ENCODE results near the gene C2CD3.

C2CD3 gene

DNA sequence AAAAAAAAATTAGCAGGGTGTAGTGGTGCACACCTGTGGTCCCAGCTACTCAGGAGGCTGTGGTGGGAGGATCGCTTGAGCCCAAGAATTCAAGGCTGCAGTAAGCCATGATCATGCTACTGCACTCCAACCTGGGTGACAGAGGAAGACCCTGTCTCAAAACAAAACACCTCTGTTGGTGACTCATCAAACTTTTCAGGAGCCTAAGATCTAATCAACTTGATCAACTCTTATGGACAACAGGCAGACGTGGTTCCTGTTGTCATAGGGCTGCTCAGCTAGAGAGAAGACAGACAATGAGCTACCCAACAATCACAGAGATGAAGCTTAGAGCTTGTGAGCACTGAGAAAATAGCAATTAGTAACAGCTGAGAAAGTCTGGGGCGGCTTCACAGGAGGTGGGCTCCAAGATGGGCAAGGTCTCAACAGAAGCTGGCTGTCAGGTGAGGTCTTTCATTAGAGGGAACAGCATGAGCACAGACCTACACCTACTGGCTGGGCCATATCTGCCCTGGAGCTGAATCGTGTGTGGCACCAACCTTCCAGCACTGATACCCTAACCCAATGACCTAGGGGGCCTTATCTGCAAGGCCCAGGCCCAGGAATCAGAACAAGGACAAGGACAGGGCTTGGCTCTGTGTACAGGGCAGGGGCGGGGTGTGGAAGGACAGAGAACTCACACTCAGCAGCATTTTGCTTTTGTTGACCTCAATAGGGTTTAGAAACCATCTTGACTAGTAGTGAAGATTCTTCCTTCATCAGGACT lies 154.7 kb downstream of the C2CD3 start:
- no peak for DNase-seq

DNA sequence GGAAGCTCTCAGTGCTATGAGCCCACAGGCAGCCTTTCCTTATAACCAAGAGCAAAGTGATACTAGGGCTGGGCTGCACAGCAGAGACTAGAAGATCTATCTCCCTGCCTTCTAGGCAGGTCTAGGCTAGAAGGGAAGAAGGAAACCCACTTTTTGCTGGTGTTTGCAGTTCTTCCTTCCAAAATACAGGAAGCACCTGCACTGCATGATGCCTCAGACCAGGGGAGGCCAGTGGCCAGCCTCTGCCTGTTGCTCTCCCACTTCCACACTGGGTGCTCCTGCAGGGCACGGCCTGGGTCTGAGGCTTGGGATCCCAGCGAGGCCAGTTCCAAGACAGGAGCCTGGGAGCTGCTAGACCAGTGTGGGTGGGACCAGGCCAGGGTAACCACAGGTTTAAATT lies 155.9 kb downstream of the C2CD3 start:
- no peak for DNase-seq

DNA sequence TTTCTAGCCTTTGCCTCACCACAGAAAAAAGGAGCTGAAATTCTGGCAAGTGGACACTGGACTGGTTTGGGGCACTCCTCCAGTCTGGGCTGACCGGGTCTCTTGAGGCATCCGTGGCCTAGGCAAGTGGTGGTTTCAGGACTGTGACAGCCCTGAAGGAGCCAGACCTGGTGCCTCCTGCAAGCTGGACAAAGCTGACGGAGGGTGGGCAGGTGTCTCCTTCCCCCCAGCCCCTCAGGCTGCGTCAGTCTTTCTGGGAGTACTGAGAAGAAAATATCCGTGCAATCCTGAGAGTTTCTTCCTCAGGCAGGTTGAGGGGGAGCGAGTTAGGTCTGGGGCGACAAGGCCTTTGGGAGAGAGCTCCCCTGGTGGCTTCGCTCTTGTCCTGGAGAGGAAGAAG lies 157.7 kb downstream of the C2CD3 start:
- DNase-seq, result peak; percentile 22

DNA sequence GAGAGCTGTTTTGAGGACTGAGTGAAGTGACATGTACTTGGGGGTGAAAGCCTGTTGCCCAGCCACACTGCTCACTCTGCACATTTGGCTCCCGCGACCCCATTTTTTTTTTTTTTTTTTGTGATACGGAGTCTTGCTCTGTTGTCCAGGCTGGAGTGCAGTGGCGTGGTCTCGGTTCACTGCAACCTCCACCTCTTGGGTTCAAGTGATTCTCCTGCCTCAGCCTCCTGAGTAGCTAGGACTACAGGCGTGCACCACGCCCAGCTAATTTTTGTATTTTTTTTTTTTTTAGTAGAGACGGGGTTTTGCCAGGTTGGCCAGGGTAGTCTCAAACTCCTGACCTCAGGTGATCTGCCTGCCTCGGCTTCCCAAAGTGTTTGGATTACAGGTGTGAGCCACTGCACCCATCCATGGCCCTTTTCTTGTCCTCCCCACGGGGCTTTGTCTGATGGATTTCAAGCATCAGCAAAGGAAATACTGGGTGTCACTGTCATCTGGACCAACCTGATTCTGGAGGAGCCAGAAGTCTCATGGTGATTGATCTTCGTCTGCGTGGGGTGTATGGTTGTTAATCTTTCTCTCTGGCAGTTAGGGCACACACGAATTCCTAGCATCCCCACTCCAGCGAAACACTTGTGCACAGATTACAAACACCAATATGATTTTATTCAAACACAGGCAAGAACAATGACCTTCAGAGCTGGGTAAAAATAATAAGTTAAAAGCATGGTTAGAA lies 158.6 kb downstream of the C2CD3 start:
- peak; percentile 28 for DNase-seq

DNA sequence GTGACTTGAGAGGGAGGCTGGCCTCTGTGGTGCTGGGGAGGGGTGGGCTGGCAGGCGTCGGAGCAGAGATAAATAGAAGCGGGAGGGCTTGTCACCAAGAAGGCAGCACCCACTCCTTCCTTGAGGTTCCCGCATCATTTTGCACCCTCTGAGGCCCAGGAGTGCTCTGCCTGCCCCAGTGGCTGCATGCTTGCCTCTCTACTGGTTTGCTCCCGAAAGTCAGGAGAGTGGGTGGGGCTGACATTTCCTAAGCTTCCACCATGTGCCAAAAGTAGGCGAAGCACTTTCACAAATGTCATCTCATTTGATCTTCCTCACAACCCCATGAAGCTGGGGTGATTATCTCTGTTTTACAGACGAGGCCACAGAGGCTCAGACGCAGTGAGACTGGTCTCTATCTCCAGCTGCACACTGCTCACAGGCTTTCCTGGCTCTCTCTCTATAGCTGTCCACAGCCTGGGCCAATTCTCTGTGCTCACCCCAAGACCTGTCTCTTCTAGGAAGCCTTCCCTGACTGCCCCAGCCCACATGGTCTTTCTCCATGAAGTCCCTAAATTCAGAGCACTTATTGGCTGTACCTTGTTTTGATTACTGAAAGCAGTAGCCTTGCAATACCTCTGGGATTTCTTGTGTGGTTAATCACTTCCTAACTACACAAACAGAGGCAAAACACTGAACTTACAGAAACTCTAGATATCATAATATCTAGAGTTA lies 159.3 kb downstream of the C2CD3 start:
- DNase-seq, result peak; percentile 77

DNA sequence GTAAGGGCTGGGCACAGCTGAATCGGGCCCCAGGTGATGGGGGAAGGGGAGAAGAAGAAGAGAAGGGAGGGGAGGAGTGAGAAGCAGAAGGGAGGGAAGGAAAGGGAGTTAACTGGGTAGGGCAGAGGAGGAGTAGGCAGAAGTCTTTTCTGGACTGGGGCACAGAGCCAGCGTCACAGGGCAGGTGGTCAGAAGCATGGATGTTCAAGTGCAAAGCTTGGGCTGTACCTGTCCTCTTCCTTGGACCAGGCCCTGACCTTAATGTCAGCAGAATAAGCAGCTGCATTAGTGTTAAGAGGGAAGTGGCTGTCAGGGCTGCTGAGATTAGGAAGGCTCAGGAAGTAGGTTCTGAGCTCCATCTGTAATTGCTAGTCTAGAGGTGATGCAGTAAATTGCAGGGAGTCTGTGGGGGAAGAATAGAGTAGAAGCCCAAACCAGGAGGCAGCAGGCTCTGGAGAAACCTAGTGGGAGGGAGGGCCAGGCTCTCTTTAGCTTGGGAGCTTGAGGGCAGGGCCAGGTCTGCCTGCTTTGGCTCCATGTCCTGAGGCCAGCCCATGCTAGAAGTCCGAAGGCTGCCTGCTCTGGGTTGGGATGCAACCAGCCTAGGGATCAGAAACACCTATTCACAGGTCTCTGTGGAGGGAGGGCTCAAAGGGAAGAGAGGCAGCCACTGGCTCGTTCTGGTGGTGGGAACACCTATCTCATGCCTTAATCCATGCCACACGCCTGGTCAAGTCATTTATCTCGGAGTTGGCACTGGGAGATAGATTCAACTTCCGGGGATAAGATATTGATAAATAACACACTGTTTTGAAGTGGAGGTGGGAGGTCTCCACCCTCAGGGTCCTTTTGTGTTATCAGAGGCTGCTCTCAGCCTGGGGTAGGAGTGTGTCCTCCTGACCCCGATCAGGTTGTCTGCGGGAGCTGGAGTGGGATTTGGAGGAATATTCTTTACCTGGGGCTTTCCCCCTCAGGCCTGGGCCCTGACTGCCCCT lies 160.2 kb downstream of the C2CD3 start:
- peak; percentile 27 for DNase-seq

DNA sequence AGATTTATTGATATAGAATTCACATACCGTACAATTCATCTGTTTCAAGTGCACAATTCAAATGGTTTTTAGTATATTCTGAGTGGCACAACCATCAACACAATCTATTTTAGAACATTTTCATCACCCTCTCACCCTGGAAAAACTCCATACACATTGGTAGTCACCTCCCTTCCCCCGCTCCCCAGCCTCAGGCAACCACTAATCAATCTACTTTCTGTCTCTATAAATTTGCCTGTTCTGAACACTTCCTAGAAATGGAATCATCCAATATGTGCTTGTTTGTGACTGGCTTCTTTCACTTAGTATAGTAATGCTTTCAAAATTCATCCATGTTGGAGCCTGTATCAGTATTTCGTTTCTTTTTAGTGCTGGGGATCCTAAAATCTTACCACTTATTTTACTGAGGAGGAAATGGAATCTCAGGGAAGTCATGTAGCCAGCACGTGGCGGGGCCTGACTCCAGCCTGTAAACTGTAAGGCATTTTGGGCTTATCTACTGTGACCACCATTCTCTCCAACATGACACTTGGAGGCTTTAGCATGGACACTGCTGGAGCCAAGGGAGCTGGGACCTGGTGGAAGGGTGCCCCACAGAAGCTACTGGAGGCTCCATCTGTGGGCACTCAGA lies 161.0 kb downstream of the C2CD3 start:
- DNase-seq, result peak; percentile 58

DNA sequence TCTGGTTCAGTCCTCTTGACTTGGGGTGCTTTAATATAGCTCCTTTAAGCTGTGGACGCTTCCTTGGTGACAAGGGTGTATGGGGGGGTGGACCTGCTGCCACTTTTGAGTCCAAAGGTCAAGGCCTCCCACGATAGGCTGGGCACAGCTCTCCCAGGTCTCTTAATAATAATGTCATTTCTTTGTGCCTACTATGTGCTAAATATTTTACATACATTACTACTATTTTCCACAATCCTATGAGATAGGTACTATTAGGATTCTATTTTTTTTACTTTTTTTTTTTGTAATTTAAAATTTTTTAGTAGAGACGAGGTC lies 161.6 kb downstream of the C2CD3 start:
- peak; percentile 28 for DNase-seq

DNA sequence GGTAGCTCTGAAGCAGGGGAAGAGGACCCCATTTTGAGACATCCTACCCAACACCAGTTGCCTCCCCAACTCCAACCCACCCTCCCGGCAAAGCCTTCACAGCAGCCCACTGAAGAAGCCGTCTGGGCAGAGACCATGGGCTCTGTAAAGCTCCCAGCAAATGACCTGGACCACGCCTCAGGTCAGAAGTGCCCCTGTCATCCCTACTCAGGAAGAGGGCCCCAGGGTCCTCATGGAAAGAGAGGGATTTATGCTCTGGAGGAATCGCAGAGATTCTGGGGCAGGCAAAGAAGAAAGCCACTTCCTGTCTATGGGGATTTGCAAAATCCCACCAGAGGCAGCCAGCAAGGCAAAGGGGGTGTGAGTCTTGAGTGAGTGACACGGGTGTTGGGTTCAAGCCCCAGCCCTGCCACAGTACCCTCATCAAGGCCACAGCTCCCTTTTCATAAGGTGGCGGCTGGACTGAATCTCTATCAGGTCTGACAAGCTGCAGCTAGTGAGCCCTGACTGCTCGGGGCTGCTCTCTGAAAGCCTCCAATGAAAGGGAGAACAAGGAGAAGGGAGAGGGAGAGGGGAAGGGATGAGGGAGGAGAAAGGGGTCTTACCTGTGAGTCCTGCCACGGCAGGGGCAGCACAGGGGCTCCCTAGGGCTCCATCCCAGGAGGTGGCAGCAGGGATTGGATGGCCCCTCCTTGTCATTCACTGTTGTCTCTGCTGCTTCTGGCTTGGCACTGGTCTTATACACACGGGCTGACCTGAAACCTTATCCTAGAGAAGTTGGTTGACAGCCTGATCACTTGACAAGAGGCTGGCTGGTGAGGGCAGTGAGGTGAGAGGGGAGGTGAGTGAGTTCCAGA lies 162.2 kb downstream of the C2CD3 start, which contains the start of gene UCP3:
Gene UCP3 (minus strand): TSS at position 713 of the 857 bp plus-strand sequence. CDS start 2,043 bp downstream, outside the sequence.
- peak; percentile 38 for DNase-seq

DNA sequence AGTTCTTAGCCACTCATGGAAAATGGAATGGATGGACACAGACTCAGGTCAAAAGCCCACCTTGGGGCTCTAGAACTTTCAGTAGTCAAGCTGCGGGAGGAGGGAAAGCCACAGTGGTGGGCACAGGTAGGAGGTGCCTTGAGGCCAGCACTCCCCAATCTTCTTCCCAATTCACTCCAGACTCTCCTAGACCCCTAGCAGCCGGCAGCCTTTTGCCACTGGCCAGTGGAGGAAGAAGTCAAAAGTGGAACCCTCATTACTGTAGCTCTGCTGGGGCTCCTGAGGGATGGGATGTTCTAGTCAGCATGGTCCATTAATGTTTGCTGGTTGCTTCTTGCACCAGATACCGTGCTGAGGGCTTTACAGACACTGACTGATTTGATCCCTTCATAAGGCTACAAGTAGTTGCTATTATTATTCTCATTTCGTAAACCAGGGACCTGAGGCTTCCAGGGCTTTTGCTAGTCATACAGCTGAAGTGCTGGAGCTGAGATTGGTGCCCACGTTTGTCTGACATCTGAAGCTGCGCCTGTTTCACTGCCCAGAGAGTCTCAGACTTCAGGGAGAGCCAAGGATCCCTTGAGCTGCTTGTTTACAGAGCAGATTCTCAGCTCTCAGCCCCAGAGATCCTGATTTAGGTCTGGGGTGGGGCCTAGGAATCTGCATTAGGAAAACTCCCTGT lies 163.0 kb downstream of the C2CD3 start:
- peak; percentile 22 for DNase-seq

DNA sequence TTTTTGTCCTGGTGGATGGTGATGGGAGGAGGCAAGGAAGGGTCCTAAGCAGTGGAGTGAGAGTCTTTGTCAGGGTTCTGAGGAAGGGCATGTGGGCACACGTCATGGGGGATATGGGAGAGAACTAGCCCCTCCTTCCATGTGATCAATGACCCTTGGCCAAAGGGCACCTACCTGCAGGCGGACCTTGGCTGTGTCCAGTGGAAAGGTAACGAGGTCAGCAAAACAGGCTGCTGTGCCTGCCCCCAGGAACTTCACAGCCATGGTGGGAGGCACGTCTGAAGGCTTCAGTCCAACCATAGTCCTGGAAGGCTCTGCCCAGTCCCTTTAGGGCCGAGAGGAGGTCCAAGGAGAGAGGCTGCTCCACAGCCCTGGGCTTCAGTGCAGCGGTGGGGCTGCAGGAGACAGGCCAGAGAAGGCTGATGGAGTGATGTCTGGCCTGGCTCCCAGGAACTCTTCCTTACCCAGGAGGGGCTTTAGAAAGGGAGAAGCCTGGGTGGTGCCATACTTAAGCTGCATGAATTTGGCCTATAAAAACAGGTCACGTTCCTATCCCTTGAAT lies 164.0 kb downstream of the C2CD3 start:
- DNase-seq, result peak; percentile 22

DNA sequence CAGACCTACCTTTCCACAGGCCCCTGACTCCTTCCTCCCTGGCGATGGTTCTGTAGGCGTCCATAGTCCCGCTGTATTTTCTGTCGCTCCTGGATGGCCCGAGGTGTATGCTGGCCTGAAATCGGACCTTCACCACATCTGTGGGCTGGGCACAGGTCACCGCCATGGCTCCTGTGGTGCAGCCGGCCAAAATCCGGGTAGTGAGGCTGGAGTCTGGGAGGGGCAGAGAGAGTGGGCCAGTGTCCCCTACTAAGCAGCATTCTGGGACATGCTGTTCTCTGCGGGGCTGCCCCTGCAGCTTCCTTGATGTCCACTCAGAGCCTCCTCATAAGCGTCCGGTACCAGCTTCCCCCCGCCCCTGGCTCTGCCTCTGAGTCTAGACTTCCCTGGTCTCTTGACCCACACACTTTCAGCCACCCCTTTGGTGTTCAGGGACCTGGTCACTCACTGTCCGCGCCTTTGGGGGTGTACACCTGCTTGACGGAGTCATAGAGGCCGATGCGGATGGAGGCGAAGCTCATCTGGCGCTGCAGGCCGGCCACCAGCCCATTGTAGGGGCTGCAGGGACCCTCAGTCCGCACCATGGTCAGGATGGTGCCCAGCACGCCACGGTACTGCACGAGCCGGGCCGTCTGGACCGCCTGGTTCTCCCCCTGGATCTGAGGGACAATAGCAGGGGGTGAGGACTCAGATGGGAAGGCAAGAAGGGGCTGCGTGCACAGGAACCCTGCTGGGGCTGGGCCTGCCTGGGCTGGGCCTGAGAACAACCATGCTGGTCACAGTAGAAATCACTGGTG lies 164.9 kb downstream of the C2CD3 start:
- peak; percentile 26 for DNase-seq

DNA sequence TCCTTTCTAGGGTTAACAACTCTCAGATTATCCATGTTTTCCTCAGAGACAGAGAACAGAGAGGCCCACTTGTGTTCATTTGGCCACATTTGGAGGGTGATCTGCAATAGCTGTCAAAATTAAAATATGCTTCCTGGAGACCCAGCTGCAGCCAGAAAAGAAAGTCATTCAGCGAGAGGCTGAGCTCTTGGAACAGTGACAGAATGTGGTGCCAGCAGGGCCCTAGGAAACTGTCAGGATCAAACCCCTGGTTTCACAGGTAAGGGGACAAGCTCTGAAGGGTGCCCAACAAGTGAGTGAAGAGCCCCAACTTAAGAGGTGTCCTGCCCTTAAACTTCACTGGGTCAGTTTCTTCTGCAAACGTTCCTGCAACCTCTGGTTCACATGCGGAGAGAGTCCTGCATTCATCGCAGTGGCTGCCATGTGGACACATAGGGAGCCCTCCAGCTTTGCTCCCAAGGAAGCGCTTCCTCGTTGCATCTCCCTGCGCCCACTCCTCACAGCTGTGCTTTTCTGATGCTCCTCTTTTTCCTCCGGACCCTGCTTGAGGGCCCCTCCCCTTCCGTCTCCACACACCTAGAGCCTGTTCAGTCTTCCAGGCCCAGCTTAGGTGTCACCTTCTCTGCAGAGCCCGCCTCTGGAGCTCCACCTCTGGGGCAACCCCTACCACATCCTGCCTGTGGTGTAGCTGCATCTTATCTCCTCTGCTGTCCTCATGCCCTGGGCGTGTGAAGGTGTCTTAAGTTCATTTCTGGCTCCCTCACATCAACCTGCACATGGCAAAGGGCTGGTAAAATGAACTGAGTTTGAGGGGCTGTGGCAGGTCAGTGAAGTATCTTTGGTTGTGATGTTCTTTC lies 165.8 kb downstream of the C2CD3 start:
- peak; percentile 82 for DNase-seq

DNA sequence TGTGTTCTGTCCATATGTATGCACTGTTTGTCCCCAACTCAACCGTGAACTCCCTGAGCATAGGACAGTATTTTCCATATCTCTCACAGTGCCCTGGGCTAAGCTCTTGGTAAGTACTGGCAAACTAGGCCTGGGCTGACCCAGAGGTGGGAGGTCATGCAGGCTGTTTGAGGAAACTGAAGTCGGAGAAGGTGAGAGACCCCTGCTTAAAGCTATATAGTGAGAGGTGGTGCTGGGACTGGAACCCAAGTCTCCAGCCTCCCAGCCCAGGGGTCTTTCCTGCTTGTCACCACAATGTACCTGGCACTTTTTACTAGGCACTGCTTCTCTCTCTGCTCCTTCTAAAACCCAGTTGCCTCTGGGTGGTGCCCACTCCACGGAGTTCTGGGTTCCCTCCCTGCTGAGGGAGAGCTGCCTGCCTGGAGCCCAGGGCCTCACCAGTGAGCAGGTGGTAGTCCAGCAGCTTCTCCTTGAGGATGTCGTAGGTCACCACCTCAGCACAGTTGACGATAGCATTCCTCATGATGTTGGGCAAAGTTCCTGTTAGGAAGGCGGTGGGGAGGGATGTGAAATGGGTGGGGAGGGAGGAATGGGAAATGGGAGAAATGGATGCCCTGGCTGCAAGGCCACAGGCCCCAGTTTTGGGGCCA lies 166.6 kb downstream of the C2CD3 start:
- DNase-seq, result peak; percentile 21

DNA sequence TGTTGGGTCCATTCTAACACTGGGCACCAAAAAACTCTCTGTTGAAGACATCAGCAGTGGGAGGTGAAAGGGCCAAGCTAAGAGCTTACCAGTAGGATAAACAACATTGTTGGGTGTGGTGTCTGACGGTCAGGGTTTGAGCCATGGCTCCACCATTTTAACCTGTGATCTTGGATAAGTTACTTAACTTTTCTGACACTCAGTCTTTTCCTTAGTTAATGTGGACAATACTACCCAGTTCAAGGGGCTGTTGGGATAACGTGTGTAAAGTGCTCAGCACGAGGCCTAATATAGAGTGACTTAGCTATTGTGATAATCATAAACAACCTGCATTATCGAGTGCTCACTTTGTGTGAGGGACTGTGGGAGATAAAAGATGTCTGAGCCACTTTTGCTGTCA lies 168.0 kb downstream of the C2CD3 start:
- DNase-seq, result peak; percentile 17

DNA sequence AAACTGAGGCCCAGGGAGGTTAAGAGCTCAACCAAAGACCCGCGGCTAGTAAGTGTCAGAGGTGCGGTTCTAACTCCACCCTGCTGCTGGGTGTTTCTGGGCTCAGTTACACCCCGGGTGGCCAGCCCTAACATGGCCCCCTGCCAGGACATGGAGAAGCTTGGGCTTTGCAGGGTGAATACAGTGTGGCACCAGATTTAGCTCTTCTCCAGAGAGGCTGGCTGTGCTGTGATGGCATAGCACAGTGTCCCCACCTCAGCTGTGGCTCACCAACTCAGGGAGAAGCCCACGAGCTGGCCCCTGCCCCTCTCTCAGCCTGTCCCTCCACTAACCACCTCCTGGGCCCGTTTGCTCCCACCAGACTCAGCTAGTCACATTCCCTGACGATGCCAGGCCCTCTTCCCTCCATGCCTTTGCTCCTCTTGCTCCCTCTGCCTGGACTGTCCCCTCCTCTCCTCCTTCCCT lies 168.9 kb downstream of the C2CD3 start:
- DNase-seq, result peak; percentile 23

All from stimulated activated CD8-positive, alpha-beta memory T cell treated with anti-CD3 and anti-CD28 coated beads, Interleukin-4, amount 100 ng/mL, for 48 hours (primary cell).